CMK (cell line): ENCODE data around the gene RAD1.
"Not testable (repeated sequence)": the region's sequence is repeated elsewhere in the genome, so short reads cannot be mapped to it uniquely, and the experiment has no call there.

Experiments used
- DNase-seq: peaks from one replicate; pipeline ENCODE4 v3.0.0-alpha.2; 2010; ENCODE audit warnings: low read depth

The RAD1 gene

DNA sequence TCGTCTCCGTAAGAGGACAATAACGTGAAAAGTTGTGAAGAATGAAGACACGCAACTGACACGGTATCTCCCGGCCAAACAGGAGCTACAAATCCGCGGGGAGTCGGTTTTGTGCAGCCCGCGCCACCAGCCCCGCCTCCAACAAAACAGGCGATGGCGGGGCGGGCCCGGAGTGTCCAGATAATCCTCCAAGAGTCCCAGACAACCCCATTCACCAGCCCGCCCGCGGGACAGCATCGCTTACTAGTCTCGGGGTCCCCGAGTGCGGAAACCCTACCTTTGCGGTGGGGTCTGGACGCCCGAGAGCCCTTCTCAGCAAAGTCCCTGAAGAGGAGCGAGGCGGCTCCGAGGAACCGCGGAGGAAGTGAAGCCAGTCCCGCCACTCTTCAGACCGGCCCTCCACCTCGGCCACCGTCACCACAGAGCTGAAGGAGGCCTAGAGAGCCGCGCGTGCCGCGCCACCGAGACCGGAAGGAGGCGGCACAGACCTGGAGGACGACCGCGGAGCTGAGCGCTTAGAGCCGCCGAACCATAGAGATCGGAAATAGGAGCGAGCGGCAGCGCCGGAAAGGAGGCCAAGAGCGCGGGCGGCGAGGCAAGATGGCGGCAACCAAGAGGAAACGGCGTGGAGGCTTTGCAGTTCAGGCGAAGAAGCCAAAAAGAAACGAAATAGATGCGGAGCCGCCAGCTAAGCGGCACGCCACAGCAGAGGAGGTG is at the start of gene RAD1, which contains the start of gene BRIX1:
Gene RAD1 (minus strand): TSS at position 366 of the 717 bp plus-strand sequence. CDS start 612 bp downstream, outside the sequence.
Gene BRIX1 (plus strand): TSS at position 573 of the 717 bp plus-strand sequence. CDS start 28 bp downstream, at position 601.
- DNase-seq: peak; percentile 95

- no peak for DNase-seq
Measured at GRCh38 chr5:34959323-34959722, 44.0 kb upstream of the RAD1 start.

DNA sequence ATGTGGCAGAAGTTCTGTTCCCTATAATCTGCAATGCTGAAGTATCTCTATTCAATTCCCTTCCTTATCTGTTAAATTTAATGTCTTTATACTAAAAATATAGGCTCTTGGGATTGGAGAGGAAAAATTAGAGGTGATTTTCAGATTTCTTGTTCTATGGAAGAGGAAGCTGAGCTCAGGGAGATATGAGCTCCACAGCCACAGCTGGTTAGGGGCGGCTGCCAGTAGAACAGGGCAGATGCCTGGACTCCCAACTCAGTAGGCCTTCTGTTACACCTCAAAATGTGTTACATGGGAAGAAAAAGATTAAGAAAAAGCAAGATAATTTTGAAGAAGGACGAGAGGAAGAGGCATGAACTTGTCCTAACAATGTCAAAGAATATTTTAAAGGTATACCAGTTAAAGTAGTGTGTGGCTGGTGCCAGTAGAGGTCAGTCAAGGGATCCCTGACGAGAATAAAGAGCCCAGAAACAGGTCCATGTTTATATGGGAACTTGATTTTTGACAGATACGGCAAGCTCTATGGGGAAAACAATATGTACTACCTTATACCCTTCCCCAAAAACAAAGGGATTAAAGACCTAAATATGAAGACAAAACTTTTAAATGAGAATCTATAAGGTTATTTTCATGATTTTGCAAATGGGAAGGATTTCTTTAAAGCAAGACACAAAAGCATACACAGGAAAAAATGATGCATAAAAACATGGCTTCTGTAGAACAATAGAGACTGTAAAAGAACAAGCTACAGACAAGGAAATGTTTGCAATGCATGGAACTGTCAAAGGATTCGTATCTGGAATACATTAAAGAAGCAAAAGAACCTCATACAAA is 42.8 kb upstream of the RAD1 start:
- DNase-seq: no peak

- DNase-seq: no peak
Measured at GRCh38 chr5:34957321-34957720, 42.0 kb upstream of the RAD1 start.

GRCh38 chr5:34944460-34945047 is 29.2 kb upstream of the RAD1 start:
- DNase-seq: no peak

- DNase-seq: no peak
Measured at GRCh38 chr5:34944044-34944443, 28.7 kb upstream of the RAD1 start.

- DNase-seq: no peak
Measured at GRCh38 chr5:34941936-34942335, 26.6 kb upstream of the RAD1 start.

- no peak for DNase-seq
Measured at GRCh38 chr5:34932947-34933346, 17.6 kb upstream of the RAD1 start.

DNA sequence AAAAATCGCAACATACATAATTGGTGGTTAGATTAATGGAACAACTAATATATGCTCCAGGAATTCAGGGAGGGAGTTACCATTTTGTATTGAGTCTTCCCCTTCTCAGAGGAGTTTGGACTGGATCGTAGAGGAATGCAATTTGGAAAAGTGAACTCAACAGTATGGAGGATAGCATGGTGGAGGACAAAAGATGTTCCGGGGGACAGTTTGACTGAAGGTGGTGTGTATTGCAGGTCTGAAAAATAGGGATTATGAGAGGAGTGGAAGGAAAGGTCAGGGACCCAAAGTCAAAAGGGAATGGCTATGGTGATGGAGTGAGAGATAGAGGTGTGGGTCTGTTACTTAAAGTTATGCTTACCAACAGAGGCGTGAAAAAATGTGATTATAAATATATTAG is 15.6 kb upstream of the RAD1 start:
- no peak for DNase-seq

DNA sequence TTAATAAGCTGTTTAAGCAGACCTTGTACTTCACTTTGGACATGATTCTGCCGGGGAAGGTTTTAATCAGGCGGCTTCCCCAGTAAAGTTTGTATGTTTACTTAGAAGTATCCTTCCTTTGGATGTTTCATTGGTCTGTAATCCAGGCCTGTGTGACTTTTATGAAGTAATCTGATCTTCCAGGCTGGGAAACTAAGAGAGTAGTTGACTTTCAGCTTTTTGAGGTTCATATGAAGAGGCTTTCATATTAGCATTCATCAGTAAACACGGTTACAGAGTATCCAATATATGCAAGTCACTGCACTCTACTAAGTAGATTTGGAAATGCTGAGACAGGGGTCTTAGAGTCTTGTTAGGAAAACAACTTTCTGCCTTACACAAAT is 15.1 kb upstream of the RAD1 start:
- DNase-seq: no peak

DNA sequence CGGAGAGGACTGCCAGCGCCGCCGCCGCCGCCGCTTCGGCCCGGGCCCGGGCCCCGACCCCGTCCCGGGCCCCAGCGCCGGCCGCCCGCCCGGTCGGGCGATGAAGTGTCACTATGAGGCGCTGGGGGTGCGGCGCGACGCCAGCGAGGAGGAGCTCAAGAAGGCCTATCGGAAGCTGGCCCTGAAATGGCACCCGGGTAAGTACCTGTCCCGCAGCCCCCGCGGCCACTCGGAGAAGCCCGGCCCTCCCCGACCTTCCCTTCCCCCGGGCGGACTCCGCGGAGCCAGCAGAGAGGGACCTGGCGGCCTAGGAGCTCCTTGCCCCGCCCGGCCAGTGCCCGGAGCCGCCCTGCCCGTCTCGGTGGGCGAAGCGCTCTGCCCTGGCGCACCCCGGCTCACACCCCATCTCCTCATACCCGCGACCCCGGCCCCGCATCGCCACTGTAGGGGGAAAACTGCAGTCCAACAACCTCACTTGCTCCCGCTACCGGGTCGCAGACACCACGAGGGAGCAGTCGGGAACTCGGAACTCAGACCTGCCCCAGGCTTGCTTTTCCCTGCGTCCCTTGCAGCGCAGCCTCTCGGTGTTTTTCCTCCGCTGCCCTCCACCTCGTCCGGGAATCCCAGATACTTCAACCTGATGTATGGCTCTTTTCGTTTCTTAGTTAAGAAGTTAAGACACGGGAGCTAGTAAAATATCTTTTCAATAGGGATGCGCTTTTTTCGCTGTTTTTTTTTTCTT is 14.6 kb upstream of the RAD1 start:
- DNase-seq: peak; percentile 62

DNA sequence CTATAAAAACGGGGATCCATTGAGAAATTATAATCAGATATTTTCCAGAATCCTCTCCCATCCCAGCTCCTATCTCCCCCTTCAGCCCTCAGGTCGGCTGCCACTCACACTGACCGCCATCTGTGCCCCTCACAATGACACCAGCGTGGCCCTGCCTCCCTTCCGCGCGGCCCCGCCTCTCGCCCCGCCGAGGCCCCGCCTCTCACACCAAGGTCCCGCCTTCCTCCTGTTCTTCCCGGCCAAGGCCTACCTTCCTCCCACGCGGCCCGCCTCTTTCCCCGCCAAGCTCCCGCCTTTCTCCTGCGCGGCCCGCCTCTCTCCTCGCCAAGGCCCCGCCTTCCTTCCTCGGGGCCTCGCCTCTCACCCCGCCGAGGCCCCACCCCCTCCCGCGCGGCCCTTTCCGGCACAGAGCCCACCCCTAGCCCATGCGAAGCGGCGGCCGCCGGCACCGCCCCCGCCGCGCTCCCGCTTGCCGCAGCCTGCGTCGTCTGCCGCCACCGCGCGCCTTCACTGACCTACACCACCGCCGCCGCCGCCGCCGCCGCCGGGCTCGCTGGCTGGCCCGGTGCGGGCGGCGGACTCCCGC is 13.9 kb upstream of the RAD1 start, which contains the start of gene DNAJC21:
Gene DNAJC21 (plus strand): TSS at position 426 of the 586 bp plus-strand sequence. CDS start 261 bp downstream, outside the sequence.
- peak; percentile 86 for DNase-seq

DNA sequence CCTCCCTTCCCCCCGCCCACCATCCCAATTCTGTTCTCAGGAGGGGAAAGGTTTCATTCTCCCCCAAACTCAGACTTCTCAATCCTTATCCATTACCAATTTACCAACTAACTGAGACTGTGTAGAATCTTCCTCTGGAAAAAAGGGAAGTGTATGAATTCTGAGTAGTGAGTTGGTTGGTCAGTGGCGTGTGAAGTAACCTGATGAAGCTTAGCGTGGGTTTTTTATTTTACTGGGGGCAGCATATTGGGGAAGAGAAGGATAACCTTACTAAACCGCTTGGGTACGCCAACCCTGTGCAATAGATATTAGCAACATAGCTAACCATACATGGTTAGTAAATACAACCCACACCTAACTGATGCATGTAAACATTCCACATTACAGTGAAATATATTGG is 13.0 kb upstream of the RAD1 start:
- DNase-seq: no peak

DNA sequence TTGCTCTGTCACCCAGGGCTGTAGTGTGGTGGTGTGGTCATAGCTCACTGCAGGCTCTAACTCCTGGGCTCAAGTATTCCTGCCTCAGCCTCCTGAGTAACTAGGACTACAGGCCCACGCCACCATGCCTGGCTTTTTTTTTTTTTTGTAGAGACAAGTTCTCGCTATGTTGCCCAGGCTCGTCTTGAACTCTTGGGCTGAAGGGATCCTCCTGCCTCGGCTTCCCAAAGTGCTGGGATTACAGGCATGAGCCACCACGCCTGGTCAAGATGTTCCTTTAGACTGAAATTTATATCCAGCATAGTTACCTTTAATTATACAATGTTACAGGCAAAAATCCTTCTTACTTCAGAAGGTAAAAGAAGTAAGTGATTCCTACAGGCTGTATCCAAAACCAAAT is 12.5 kb upstream of the RAD1 start:
- no peak for DNase-seq

DNA sequence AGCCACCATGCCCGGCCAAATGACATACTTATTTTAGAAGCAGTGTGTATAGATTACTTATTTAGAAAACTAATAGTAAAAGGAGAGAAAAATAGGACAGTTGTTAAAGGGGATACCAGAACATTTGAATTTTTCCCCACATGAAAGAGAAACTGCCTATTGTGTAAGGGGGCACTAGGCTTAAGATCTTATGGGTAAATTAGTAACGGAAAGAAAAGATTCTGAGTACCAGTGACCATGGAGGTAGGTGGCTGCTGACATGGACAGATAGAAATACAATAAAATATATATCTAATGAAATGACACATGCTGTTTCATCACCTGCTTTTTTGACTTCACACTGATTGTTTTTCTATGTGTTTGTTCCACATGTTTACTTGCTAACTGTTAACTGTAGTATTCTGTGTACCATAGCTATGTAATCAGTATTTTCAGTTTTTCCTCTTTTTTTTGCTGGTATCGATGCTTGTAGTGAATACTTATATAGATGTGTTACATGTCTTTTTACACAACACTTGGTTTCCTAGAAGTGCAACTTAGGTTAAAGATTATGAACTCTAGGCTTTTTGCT is 11.1 kb upstream of the RAD1 start:
- no peak for DNase-seq

DNA sequence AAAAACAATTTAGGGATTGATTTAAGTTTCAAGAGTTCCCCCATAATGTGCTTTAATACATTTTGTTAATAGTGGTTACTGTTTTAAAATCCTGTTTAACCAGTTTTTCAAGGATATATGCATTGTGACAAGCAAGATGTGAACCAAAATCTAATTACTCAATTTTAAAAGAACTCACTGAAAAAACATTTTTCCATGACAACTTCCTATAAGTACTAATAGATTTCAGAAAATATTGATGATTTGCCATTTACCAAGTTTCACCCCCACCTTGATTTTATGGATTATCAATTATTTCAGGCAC is 9.1 kb upstream of the RAD1 start:
- no peak for DNase-seq

GRCh38 chr5:34923694-34924461 is 8.6 kb upstream of the RAD1 start:
- DNase-seq: no peak

- not testable (repeated sequence) for DNase-seq
Measured at GRCh38 chr5:34923256-34923655, 8.0 kb upstream of the RAD1 start.

- DNase-seq: no peak
Measured at GRCh38 chr5:34919077-34919476, 3.8 kb upstream of the RAD1 start.

- DNase-seq: no peak
Measured at GRCh38 chr5:34918025-34918424, 2.7 kb upstream of the RAD1 start.

- DNase-seq: no peak
Measured at GRCh38 chr5:34916518-34916917, 1.2 kb upstream of the RAD1 start.
